ENCODE results near the gene RPL31. TPM values are rescaled to one million over a fixed set of nuclear protein-coding genes. Genes with fewer than 3 reads are reported as not detected.

The RPL31 gene
- total RNA-seq, 1 experiment from 2014 or later, result 1,893 TPM

GRCh38 chr2:100964222-100964621, 37.9 kb upstream of the RPL31 start:
- Histone ChIP-seq H3K14ac (ENCODE audit: insufficient read depth, low read length) (no peak overlapping the region), H4K91ac (ENCODE audit: insufficient read length, low read depth, low read length) (no peak overlapping the region), H3K23me2 (ENCODE audit: insufficient read length, low read depth, low read length, poor library complexity, severe bottlenecking) (no peaks in the 10 kb centered on the region), H3K56ac (ENCODE audit: insufficient read length, low read depth, low read length) (no peak overlapping the region), H3K9me3 (ENCODE audit: control insufficient read depth, low read depth, low read length) (no peaks in the 10 kb centered on the region), H2AK5ac (ENCODE audit: insufficient read length, low read length) (no peak overlapping the region), H3K79me2 (ENCODE audit: insufficient read depth, low read length) (no peaks in the 10 kb centered on the region), H4K5ac (ENCODE audit: insufficient read length, low read depth, low read length) (no peak overlapping the region), H3K27ac (ENCODE audit: insufficient read length, low read depth, low read length) (no peak overlapping the region), H3K79me1 (ENCODE audit: insufficient read depth, low read depth, low read length, poor library complexity, severe bottlenecking) (no peaks in the 10 kb centered on the region), H3K4me2 (ENCODE audit: insufficient read depth, insufficient read length, low read length) (no peak overlapping the region), H3K4me1 (ENCODE audit: insufficient read depth, low read length) (no peaks in the 10 kb centered on the region), H2BK120ac (ENCODE audit: low read depth, low read length, poor library complexity, severe bottlenecking) (no peak overlapping the region), H2BK12ac (ENCODE audit: insufficient read length, low read depth, low read length) (no peak overlapping the region), H4K20me1 (ENCODE audit: control insufficient read depth, insufficient read depth, insufficient read length) (no peaks in the 10 kb centered on the region), H3K18ac (ENCODE audit: insufficient read length, low read depth, low read length) (no peak overlapping the region), H2AFZ (ENCODE audit: low read length) (no peak overlapping the region), H2BK15ac (ENCODE audit: low read depth, low read length) (no peak overlapping the region), H2BK20ac (ENCODE audit: low read depth, low read length, poor library complexity, severe bottlenecking) (no peak overlapping the region), H3K23ac (ENCODE audit: insufficient read length, low read depth, low read length) (no peak overlapping the region), H3T11ph (ENCODE audit: low read length) (no peak overlapping the region), H3K9ac (ENCODE audit: extremely low read depth, insufficient read length, low read length) (no peak overlapping the region), H2BK5ac (ENCODE audit: insufficient read length, low read length) (no peak overlapping the region), H4K8ac (replicated peaks; ENCODE audit: insufficient read length, low read depth, low read length) (no peak overlapping the region), H3K4ac (ENCODE audit: low read depth, low read length) (no peak overlapping the region), H3K27me3 (ENCODE audit: insufficient read depth, low read length) (no peaks in the 10 kb centered on the region)
- no CpG with 5 or more reads among the region's 12 CpGs for WGBS (ENCODE audit: extremely low coverage, insufficient read length, low lambda C conversion rate)
- H3K9me3 Mint-ChIP-seq, result no peaks in the 10 kb centered on the region
- TF ChIP-seq CTCF (conservative IDR thresholded peaks at IDR 0.05), result no peak
- no peaks in the 10 kb centered on the region; the same call in 1 of the 2 replicates for H3K27me3 Mint-ChIP-seq (ENCODE audit: low read depth)
- H3K4me3 Mint-ChIP-seq, result no peak overlapping the region
- no peaks in the 10 kb centered on the region for H3K36me3 Mint-ChIP-seq (ENCODE audit: insufficient read depth in 1 of 3, low read depth in 3 of 3)
- no peak overlapping the region for H3K27ac Mint-ChIP-seq
- no peak for DNase-seq
- H3K4me1 Mint-ChIP-seq, result peaks cover 9 to 13% of the 10 kb centered on the region in 2 experiments; a peak in 3 of 4 replicates
